Measurements from ENCODE around the gene SMARCA2.

The SMARCA2 gene

DNA sequence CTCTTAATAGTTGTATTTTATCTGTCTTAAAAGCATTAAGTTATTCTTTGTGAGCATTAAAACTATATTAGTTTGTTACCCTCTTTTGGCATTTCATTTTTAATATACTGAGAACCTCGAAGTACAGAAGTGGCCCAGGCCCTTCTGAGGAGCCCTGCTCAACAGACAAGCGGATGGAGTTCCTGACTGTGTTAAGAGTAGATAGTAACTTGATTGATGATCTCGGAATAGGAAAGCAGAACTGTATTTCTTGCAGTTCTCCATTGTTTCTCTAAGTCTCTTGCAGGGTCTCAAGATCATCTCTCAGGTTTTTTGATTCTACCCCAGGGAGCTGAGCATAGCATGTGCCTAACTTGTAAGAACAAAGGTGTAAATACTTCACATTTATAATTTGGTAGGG is 139.6 kb downstream of the SMARCA2 start:
- H3K79me2 ChIP-seq (ENCODE audit: insufficient read depth, low read length) = peaks cover 61% of the 10 kb centered on the region
- H2AFZ ChIP-seq (ENCODE audit: low read length) = no peak overlapping the region
- H3K4me1 ChIP-seq (ENCODE audit: insufficient read depth, low read length, poor library complexity, severe bottlenecking) = peaks cover 27% of the 10 kb centered on the region
- H3K36me3 ChIP-seq (ENCODE audit: insufficient read depth, low read length) = peaks cover 13% of the 10 kb centered on the region; the same call in 1 of the 2 replicates
- H3K9ac ChIP-seq (ENCODE audit: low read depth, low read length, poor library complexity, severe bottlenecking) = no peak overlapping the region
- no peak for TF ChIP-seq EZH2phosphoT487 (IDR thresholded peaks at IDR 0.05; ENCODE audit: borderline replicate concordance)
- TF ChIP-seq CTCF (conservative IDR thresholded peaks at IDR 0.05; ENCODE audit: low read length) = no peak
- no peaks in the 10 kb centered on the region for H3K27me3 ChIP-seq (ENCODE audit: insufficient read depth, low read length, poor library complexity, severe bottlenecking)
- H3K9me2 ChIP-seq (replicated peaks; ENCODE audit: low read depth, low read length) = no peaks in the 10 kb centered on the region
- no peak overlapping the region for H3K4me2 ChIP-seq (ENCODE audit: low read depth, low read length, poor library complexity, severe bottlenecking)
- no peaks in the 10 kb centered on the region for H4K20me1 ChIP-seq (ENCODE audit: insufficient read depth, low read length, poor library complexity, severe bottlenecking)
- no peaks in the 10 kb centered on the region for H3F3A ChIP-seq (ENCODE audit: low read depth)
- H3K9me3 ChIP-seq (ENCODE audit: insufficient read depth, low read depth, low read length) = no peaks in the 10 kb centered on the region
- H3K4me3 ChIP-seq (ENCODE audit: low read length, poor library complexity, severe bottlenecking) = no peak overlapping the region

DNA sequence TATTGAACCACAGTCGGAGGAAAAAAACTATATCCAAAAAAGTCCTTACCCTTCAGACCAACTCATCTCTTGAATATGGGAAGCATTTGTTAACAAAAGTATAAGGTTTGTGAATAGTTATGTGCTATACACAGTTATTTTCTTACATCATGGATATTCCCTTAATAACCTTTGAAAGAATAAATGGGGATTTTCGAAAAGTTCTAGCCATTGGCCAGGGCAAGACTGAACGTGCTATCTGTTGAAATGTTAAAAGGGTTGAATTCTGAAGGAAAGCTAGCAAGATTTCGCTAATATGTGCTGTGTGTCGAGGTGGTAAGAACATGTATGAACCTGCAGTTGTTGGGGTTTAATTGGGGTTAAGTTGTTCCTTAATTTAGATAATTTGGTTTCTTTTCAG is 140.8 kb downstream of the SMARCA2 start:
- no peak for TF ChIP-seq EZH2phosphoT487 (IDR thresholded peaks at IDR 0.05; ENCODE audit: borderline replicate concordance)
- H3F3A ChIP-seq (ENCODE audit: low read depth) = no peaks in the 10 kb centered on the region
- H3K27me3 ChIP-seq (ENCODE audit: insufficient read depth, low read length, poor library complexity, severe bottlenecking) = no peaks in the 10 kb centered on the region
- no peaks in the 10 kb centered on the region for H4K20me1 ChIP-seq (ENCODE audit: insufficient read depth, low read length, poor library complexity, severe bottlenecking)
- H3K36me3 ChIP-seq (ENCODE audit: insufficient read depth, low read length) = peaks cover 1% of the 10 kb centered on the region; the same call in 1 of the 2 replicates
- H3K4me3 ChIP-seq (ENCODE audit: low read length, poor library complexity, severe bottlenecking) = no peak overlapping the region
- no peaks in the 10 kb centered on the region for H3K9me3 ChIP-seq (ENCODE audit: insufficient read depth, low read depth, low read length)
- H3K4me2 ChIP-seq (ENCODE audit: low read depth, low read length, poor library complexity, severe bottlenecking) = no peak overlapping the region
- no peak overlapping the region for H2AFZ ChIP-seq (ENCODE audit: low read length)
- H3K9ac ChIP-seq (ENCODE audit: low read depth, low read length, poor library complexity, severe bottlenecking) = no peak overlapping the region
- no peaks in the 10 kb centered on the region for H3K9me2 ChIP-seq (replicated peaks; ENCODE audit: low read depth, low read length)
- peaks cover 60% of the 10 kb centered on the region for H3K79me2 ChIP-seq (ENCODE audit: insufficient read depth, low read length)
- H3K4me1 ChIP-seq (ENCODE audit: insufficient read depth, low read length, poor library complexity, severe bottlenecking) = peaks cover 35% of the 10 kb centered on the region

- H3K9me3 ChIP-seq (ENCODE audit: insufficient read depth, low read depth, low read length) = no peaks in the 10 kb centered on the region
- no peaks in the 10 kb centered on the region for H3K9me2 ChIP-seq (replicated peaks; ENCODE audit: low read depth, low read length)
- H4K20me1 ChIP-seq (ENCODE audit: insufficient read depth, low read length, poor library complexity, severe bottlenecking) = no peaks in the 10 kb centered on the region
- no peaks in the 10 kb centered on the region for H3F3A ChIP-seq (ENCODE audit: low read depth)
- peaks cover 55% of the 10 kb centered on the region for H3K79me2 ChIP-seq (ENCODE audit: insufficient read depth, low read length)
- peak overlapping the region; percentile 75 for H3K4me3 ChIP-seq (ENCODE audit: low read length, poor library complexity, severe bottlenecking)
- H3K36me3 ChIP-seq (ENCODE audit: insufficient read depth, low read length) = peaks cover 8% of the 10 kb centered on the region; the same call in 1 of the 2 replicates
- peak overlapping the region; percentile 73 for H3K9ac ChIP-seq (ENCODE audit: low read depth, low read length, poor library complexity, severe bottlenecking)
- no peaks in the 10 kb centered on the region for H3K27me3 ChIP-seq (ENCODE audit: insufficient read depth, low read length, poor library complexity, severe bottlenecking)
- peak overlapping the region; percentile 53 for H2AFZ ChIP-seq (ENCODE audit: low read length)
- no peak for TF ChIP-seq CTCF (conservative IDR thresholded peaks at IDR 0.05; ENCODE audit: low read length)
- TF ChIP-seq EZH2phosphoT487 (IDR thresholded peaks at IDR 0.05; ENCODE audit: borderline replicate concordance) = no peak
- peak overlapping the region; percentile 88 for H3K4me2 ChIP-seq (ENCODE audit: low read depth, low read length, poor library complexity, severe bottlenecking)
- H3K4me1 ChIP-seq (ENCODE audit: insufficient read depth, low read length, poor library complexity, severe bottlenecking) = peaks cover 35% of the 10 kb centered on the region
Measured at GRCh38 chr9:2157277-2158110, 142.3 kb downstream of the SMARCA2 start.
